Mesendoderm (in vitro differentiated cells): ENCODE data around the gene IER5.

ENCODE experiments used
- DNase-seq: peaks from one replicate; pipeline ENCODE4 v3.0.0; 2013
- H2AK5ac ChIP-seq: 2 replicates; pipeline ENCODE4 v1.6.1; 2013; ENCODE audit warnings: low read length, inconsistent platforms
- H2BK120ac ChIP-seq: 2 replicates; pipeline ENCODE4 v1.6.1; 2013; ENCODE audit warnings: low read depth, mild to moderate bottlenecking, low read length, moderate library complexity, mixed read lengths
- H2BK15ac ChIP-seq: replicated peaks from 2 replicates; pipeline ENCODE4 v1.6.1; 2013; ENCODE audit warnings: low read depth, mild to moderate bottlenecking, moderate library complexity
- H2BK5ac ChIP-seq: 2 replicates; pipeline ENCODE4 v1.6.1; 2013; ENCODE audit warnings: low read length, inconsistent platforms
- H3K18ac ChIP-seq: 2 replicates; pipeline ENCODE4 v1.6.1; 2013; ENCODE audit warnings: mild to moderate bottlenecking, low read length, mixed read lengths
- H3K23ac ChIP-seq: one replicate; pipeline ENCODE4 v1.6.1; 2013; ENCODE audit warnings: low read length
- H3K27ac ChIP-seq: 2 replicates; pipeline ENCODE4 v1.5.1; 2013; ENCODE audit warnings: low read depth, mild to moderate bottlenecking, inconsistent platforms, low read length, moderate library complexity
- H3K27me3 ChIP-seq: 2 replicates; pipeline ENCODE4 v1.6.1; 2013; ENCODE audit warnings: low read length, control low read depth, mild to moderate bottlenecking, inconsistent platforms; ENCODE audit not compliant: insufficient read depth, poor library complexity
- H3K36me3 ChIP-seq: 2 replicates; pipeline ENCODE4 v1.6.1; 2013; ENCODE audit warnings: low read length, inconsistent platforms; ENCODE audit not compliant: control insufficient read depth, insufficient read depth
- H3K4ac ChIP-seq: one replicate; pipeline ENCODE4 v1.6.1; 2013; ENCODE audit warnings: low read depth, mild to moderate bottlenecking, low read length, moderate library complexity
- H3K4me1 ChIP-seq: 2 replicates; pipeline ENCODE4 v1.6.1; 2013; ENCODE audit warnings: low read depth, low read length, inconsistent platforms; ENCODE audit not compliant: control insufficient read depth
- H3K4me2 ChIP-seq: 2 replicates; pipeline ENCODE4 v1.6.1; 2013; ENCODE audit warnings: low read length
- H3K4me3 ChIP-seq: 2 replicates; pipeline ENCODE4 v1.5.1; 2013; ENCODE audit warnings: mild to moderate bottlenecking, low read length
- H3K56ac ChIP-seq: one replicate; pipeline ENCODE4 v1.6.1; 2013; ENCODE audit warnings: low read length
- H3K79me1 ChIP-seq: 2 replicates; pipeline ENCODE4 v1.6.1; 2013; ENCODE audit warnings: low read length, inconsistent platforms
- H3K79me2 ChIP-seq: 2 replicates; pipeline ENCODE4 v1.6.1; 2013; ENCODE audit warnings: mild to moderate bottlenecking, low read length; ENCODE audit not compliant: control insufficient read depth, insufficient read depth
- H3K9ac ChIP-seq: 2 replicates; pipeline ENCODE4 v1.6.1; 2013; ENCODE audit warnings: low read length, inconsistent platforms
- H4K5ac ChIP-seq: one replicate; pipeline ENCODE4 v1.6.1; 2013; ENCODE audit warnings: low read length
- H4K8ac ChIP-seq: one replicate; pipeline ENCODE4 v1.6.1; 2013; ENCODE audit warnings: low read depth, mild to moderate bottlenecking, control low read depth, low read length, moderate library complexity
- whole genome bisulfite sequencing: extraction: QIAGEN DNeasy Blood & Tissue Kit; methylation state at CpG from one replicate; pipeline ENCODE4 v1.1.7; 2013; ENCODE audit warnings: low lambda C conversion rate, missing lambda C conversion rate; ENCODE audit not compliant: insufficient coverage; ENCODE audit errors: extremely low coverage; 5-methylcytosine and 5-hydroxymethylcytosine counted together

IER5 gene

DNA sequence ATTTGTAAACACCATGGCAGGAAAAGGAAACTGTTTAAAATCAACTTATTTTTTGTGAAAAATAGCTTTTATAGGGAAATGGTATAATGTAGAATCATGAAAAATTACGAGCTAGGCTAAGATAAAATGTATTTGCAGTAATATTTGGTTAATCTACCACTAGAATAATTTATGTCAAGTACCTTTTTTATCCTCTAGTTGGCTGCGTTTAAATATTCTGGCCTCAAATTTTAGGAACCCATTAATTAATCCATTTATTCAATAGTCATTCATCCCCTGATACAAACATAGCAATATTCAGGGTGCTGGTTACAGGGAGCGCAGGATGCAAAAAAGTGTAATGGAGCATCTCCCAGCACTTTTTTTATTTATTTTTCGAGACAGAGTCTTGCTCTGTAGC lies 8.6 kb upstream of the IER5 start:
- Histone ChIP-seq H3K18ac (no peak overlapping the region), H3K56ac (no peak overlapping the region), H4K5ac (no peak overlapping the region), H3K23ac (no peak overlapping the region), H2BK5ac (no peak overlapping the region), H2BK120ac (no peak overlapping the region), H2AK5ac (no peak overlapping the region), H3K4ac (no peak overlapping the region), H3K79me2 (no peaks in the 10 kb centered on the region), H3K36me3 (no peaks in the 10 kb centered on the region), H3K79me1 (no peaks in the 10 kb centered on the region), H3K4me3 (no peak overlapping the region), H3K27me3 (no peaks in the 10 kb centered on the region), H3K4me1 (peaks cover 2% of the 10 kb centered on the region), H3K4me2 (no peak overlapping the region), H2BK15ac (no peak overlapping the region), H3K9ac (no peak overlapping the region), H3K27ac (no peak overlapping the region), H4K8ac (no peak overlapping the region)
- DNase-seq: no peak
- WGBS: no CpG with 5 or more reads among the region's 4 CpGs

GRCh38 chr1:181080556-181080955 lies 7.9 kb upstream of the IER5 start:
- H3K36me3 ChIP-seq: no peaks in the 10 kb centered on the region
- no peak overlapping the region for H3K4me3 ChIP-seq
- no peak overlapping the region for H3K4ac ChIP-seq
- H3K18ac ChIP-seq: no peak overlapping the region
- H4K5ac ChIP-seq: no peak overlapping the region
- H3K79me1 ChIP-seq: no peaks in the 10 kb centered on the region
- DNase-seq: no peak
- no peak overlapping the region for H2BK5ac ChIP-seq
- H3K56ac ChIP-seq: no peak overlapping the region
- H2BK120ac ChIP-seq: no peak overlapping the region
- H3K4me2 ChIP-seq: no peak overlapping the region
- no peak overlapping the region for H4K8ac ChIP-seq
- H3K27ac ChIP-seq: no peak overlapping the region
- H3K79me2 ChIP-seq: no peaks in the 10 kb centered on the region
- peaks cover 2% of the 10 kb centered on the region for H3K4me1 ChIP-seq
- no peak overlapping the region for H2AK5ac ChIP-seq
- WGBS: no CpG with 5 or more reads among the region's 4 CpGs
- no peak overlapping the region for H2BK15ac ChIP-seq
- no peak overlapping the region for H3K23ac ChIP-seq
- H3K27me3 ChIP-seq: no peaks in the 10 kb centered on the region
- no peak overlapping the region for H3K9ac ChIP-seq

DNA sequence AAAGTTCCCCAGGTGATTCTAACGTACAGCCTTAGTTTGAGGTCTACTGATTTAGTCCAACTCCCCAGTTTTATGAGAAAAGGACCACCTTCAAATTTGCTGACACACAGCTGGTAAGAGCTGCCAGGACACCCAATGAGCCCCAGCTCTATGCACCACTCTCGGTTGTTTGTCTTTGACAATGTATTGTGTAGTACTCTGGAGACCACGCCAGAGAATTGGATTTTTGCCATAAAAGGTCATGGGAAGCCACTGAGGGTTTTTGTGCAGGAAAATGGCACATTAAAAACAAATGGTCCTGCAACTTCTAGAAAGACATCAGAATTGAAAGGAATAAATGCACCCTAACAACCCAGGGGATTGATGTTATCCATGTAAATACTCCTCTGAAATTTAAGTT lies 7.1 kb upstream of the IER5 start:
- Histone ChIP-seq H3K79me2 (no peaks in the 10 kb centered on the region), H2BK15ac (no peak overlapping the region), H3K4me2 (no peak overlapping the region), H3K27ac (no peak overlapping the region), H3K4me3 (no peak overlapping the region), H3K56ac (no peak overlapping the region), H3K79me1 (no peaks in the 10 kb centered on the region), H3K9ac (no peak overlapping the region), H3K36me3 (no peaks in the 10 kb centered on the region), H3K27me3 (no peaks in the 10 kb centered on the region), H3K18ac (no peak overlapping the region), H2BK5ac (no peak overlapping the region), H2BK120ac (no peak overlapping the region), H3K23ac (no peak overlapping the region), H3K4me1 (peaks cover 2% of the 10 kb centered on the region), H4K5ac (no peak overlapping the region), H4K8ac (no peak overlapping the region), H2AK5ac (no peak overlapping the region), H3K4ac (no peak overlapping the region)
- no peak for DNase-seq
- no CpG with 5 or more reads among the region's 3 CpGs for WGBS

DNA sequence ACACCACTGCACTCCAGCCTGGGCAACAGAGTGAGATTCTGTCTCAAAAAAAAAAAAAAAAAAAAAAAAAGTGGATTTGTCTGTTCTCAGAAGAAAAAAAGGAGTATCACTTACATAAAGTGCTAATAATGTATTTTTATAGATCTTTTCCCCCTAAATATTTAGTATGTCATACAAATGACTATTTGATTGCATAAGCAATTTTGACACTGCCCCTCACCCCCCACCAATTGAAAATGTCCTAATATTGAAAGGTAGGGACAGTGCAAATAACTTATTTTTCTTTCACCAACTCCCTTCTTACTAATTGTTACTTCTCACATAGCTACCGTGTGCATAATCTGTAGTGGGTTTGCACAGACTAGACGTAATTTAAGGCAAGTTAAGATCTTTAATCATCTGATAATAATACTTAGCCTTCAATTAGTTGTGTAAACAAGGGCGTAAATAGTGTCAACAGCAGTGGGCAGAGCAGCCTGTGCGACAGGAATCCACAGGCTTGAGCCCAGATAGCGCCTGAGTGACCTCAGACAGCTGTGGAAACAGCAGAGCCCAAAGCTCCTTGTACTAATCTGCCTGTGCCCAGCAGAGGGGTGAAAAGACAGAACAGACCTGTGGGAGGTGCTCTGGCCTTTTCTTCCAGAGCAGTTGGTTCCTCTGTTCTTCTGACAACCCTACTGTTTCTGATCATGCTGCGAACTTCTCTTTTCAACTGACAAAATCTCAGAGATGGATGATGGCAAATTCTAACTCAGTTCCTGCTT lies 4.5 kb upstream of the IER5 start:
- no peak overlapping the region for H3K9ac ChIP-seq
- no peak overlapping the region for H3K4me3 ChIP-seq
- no peak overlapping the region for H2BK5ac ChIP-seq
- no peaks in the 10 kb centered on the region for H3K79me1 ChIP-seq
- peak; percentile 85 for DNase-seq
- H3K4ac ChIP-seq: no peak overlapping the region
- H3K27me3 ChIP-seq: no peaks in the 10 kb centered on the region
- no peak overlapping the region for H3K23ac ChIP-seq
- no peaks in the 10 kb centered on the region for H3K36me3 ChIP-seq
- no peak overlapping the region for H3K27ac ChIP-seq
- H3K56ac ChIP-seq: peak overlapping the region; percentile 45
- WGBS: no CpG with 5 or more reads among the region's 6 CpGs
- H2BK15ac ChIP-seq: no peak overlapping the region
- H3K79me2 ChIP-seq: peaks cover under 1% of the 10 kb centered on the region
- no peak overlapping the region for H3K18ac ChIP-seq
- no peak overlapping the region for H4K8ac ChIP-seq
- H3K4me2 ChIP-seq: no peak overlapping the region
- no peak overlapping the region for H2AK5ac ChIP-seq
- H2BK120ac ChIP-seq: no peak overlapping the region
- no peaks in the 10 kb centered on the region for H3K4me1 ChIP-seq
- H4K5ac ChIP-seq: no peak overlapping the region

DNA sequence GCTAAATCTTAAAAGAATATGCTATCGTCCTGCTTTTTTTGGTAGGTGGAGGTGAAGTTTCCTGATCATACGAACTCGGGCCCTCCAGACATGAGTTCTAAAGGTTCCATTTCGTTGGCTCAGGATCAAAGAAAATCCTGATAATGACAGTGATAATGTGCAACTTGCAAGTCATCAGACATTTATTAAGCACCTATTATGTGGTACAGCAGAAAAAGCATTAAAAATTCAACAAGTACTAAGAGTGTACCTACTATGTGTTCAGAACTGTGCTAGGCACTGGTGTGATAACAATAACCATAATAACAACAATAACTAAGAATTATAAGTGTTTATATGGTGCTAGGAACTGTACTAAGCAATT lies 3.9 kb upstream of the IER5 start:
- Histone ChIP-seq H2BK5ac (no peak overlapping the region), H3K18ac (no peak overlapping the region), H3K36me3 (no peaks in the 10 kb centered on the region), H4K5ac (no peak overlapping the region), H3K23ac (no peak overlapping the region), H3K9ac (no peak overlapping the region), H2BK15ac (no peak overlapping the region), H3K4me3 (no peak overlapping the region), H3K4me1 (no peaks in the 10 kb centered on the region), H2AK5ac (no peak overlapping the region), H2BK120ac (no peak overlapping the region), H3K56ac (no peak overlapping the region), H3K27me3 (no peaks in the 10 kb centered on the region), H3K4me2 (no peak overlapping the region), H3K27ac (no peak overlapping the region), H3K79me1 (no peaks in the 10 kb centered on the region), H3K4ac (no peak overlapping the region), H4K8ac (no peak overlapping the region), H3K79me2 (peaks cover 6% of the 10 kb centered on the region)
- no peak for DNase-seq
- WGBS: no CpG with 5 or more reads among the region's 4 CpGs

GRCh38 chr1:181086091-181086490 lies 2.4 kb upstream of the IER5 start:
- Histone ChIP-seq H3K27me3 (no peaks in the 10 kb centered on the region), H3K4me1 (no peaks in the 10 kb centered on the region), H3K79me1 (no peaks in the 10 kb centered on the region), H2BK120ac (no peak overlapping the region), H3K9ac (no peak overlapping the region), H3K56ac (no peak overlapping the region), H3K36me3 (no peaks in the 10 kb centered on the region), H3K79me2 (peaks cover 21% of the 10 kb centered on the region), H3K18ac (no peak overlapping the region), H3K23ac (no peak overlapping the region), H2BK5ac (no peak overlapping the region), H2AK5ac (peak overlapping the region; percentile 40), H3K4me3 (no peak overlapping the region), H3K27ac (no peak overlapping the region), H2BK15ac (peak overlapping the region; percentile 60), H3K4ac (no peak overlapping the region), H4K5ac (no peak overlapping the region), H3K4me2 (no peak overlapping the region), H4K8ac (no peak overlapping the region)
- no CpG with 5 or more reads among the region's 1 CpG for WGBS
- no peak for DNase-seq
